CD14-positive monocyte (primary cell): ENCODE data around the gene IL17A. TPM values are rescaled to one million over a fixed set of nuclear protein-coding genes. Genes with fewer than 3 reads are reported as not detected.
"Not testable (repeated sequence)": the region's sequence is repeated elsewhere in the genome, so short reads cannot be mapped to it uniquely, and the experiment has no call there.

Experiments
- DNase-seq, 3 donors: peaks; one replicate each; pipeline ENCODE4 v3.0.0-alpha.2; 2011 to 2022
- H2AFZ ChIP-seq: 2 replicates; pipeline ENCODE4 v1.6.0; 2012; ENCODE audit warnings: mild to moderate bottlenecking, low read depth, low read length, inconsistent platforms; ENCODE audit not compliant: insufficient read depth, poor library complexity, severe bottlenecking
- H3K27ac ChIP-seq, 2 donors: 1 replicate in 1 of 2; 2 replicates in 1 of 2; pipeline ENCODE4 v1.5.1; 2012 to 2013; ENCODE audit warnings: low read length in 2 of 2, control low read depth in 1 of 2, inconsistent platforms in 1 of 2, low read depth in 1 of 2, mild to moderate bottlenecking in 1 of 2
- H3K27me3 ChIP-seq, 2 donors: one replicate each; pipeline versions ENCODE4 v1.6.0 to v1.6.1; 2011 to 2013; ENCODE audit warnings: low read length in 2 of 2; ENCODE audit not compliant: control insufficient read depth in 2 of 2, insufficient read depth in 2 of 2
- H3K36me3 ChIP-seq, 2 donors: replicated peaks in 1 of 2; 1 replicate in 1 of 2; 2 replicates in 1 of 2; pipeline versions ENCODE4 v1.5.1 to v1.6.1; 2012 to 2013; ENCODE audit warnings: low read length in 2 of 2, control low read depth in 1 of 2, inconsistent platforms in 1 of 2, mild to moderate bottlenecking in 1 of 2; ENCODE audit not compliant: insufficient read depth in 2 of 2, control insufficient read depth in 1 of 2
- H3K4me1 ChIP-seq, 2 donors: 1 replicate in 1 of 2; 2 replicates in 1 of 2; pipeline versions ENCODE4 v1.5.1 to v1.6.1; 2012 to 2013; ENCODE audit warnings: low read length in 2 of 2, control low read depth in 1 of 2, inconsistent platforms in 1 of 2, mild to moderate bottlenecking in 1 of 2, moderate library complexity in 1 of 2; ENCODE audit not compliant: insufficient read depth in 2 of 2, control insufficient read depth in 1 of 2
- H3K4me2 ChIP-seq: replicated peaks from 2 replicates; pipeline ENCODE3; 2012; ENCODE audit warnings: low read length, moderate library complexity, mild to moderate bottlenecking; ENCODE audit not compliant: poor library complexity, severe bottlenecking; ENCODE audit errors: extremely low read depth
- H3K4me3 ChIP-seq, 3 experiments: fragments of 200-600 bp in 1 of 3; sonication (generic) in 1 of 3; replicated peaks in 1 of 3; 1 replicate in 2 of 3; 2 replicates in 1 of 3; pipeline ENCODE4 v1.5.1; 2011 to 2013; ENCODE audit warnings: low read length in 3 of 3, mild to moderate bottlenecking in 3 of 3, control low read depth in 2 of 3, low read depth in 2 of 3, inconsistent platforms in 1 of 3, moderate library complexity in 1 of 3
- H3K79me2 ChIP-seq: 2 replicates; pipeline ENCODE4 v1.6.0; 2012; ENCODE audit warnings: mild to moderate bottlenecking, control low read depth, inconsistent platforms, low read length, moderate library complexity; ENCODE audit not compliant: insufficient read depth
- H3K9ac ChIP-seq: 2 replicates; pipeline ENCODE4 v1.6.0; 2017; ENCODE audit warnings: low read length, mild to moderate bottlenecking; ENCODE audit not compliant: insufficient read depth, poor library complexity, severe bottlenecking
- H3K9me3 ChIP-seq, 2 donors: replicated peaks in 1 of 2; 1 replicate in 1 of 2; 2 replicates in 1 of 2; pipeline versions ENCODE4 v1.5.1 to v1.6.1; 2012 to 2013; ENCODE audit warnings: low read length in 2 of 2, control low read depth in 1 of 2; ENCODE audit not compliant: control insufficient read depth in 1 of 2, insufficient read depth in 1 of 2
- H4K20me1 ChIP-seq: 2 replicates; pipeline ENCODE4 v1.6.0; 2012; ENCODE audit warnings: mild to moderate bottlenecking, low read length, control low read depth, moderate library complexity; ENCODE audit not compliant: insufficient read depth
- H3K27ac Mint-ChIP-seq, 7 donors: one replicate each; pipeline ENCODE4 v1.8.0; 2020; ENCODE audit warnings: mild to moderate bottlenecking in 7 of 7, mixed read lengths in 7 of 7, moderate library complexity in 6 of 7, inconsistent platforms in 2 of 7
- H3K27me3 Mint-ChIP-seq, 3 donors: one replicate each; pipeline ENCODE4 v1.8.0; 2021 to 2022; ENCODE audit warnings: low read depth in 3 of 3, mild to moderate bottlenecking in 3 of 3, mixed read lengths in 3 of 3, moderate library complexity in 3 of 3, inconsistent platforms in 1 of 3
- H3K36me3 Mint-ChIP-seq, 2 donors: one replicate each; pipeline ENCODE4 v1.8.0; 2020; ENCODE audit warnings: mixed read lengths in 2 of 2, inconsistent platforms in 1 of 2, mild to moderate bottlenecking in 1 of 2
- H3K4me1 Mint-ChIP-seq: one replicate; pipeline ENCODE4 v1.8.0; 2020; ENCODE audit warnings: mild to moderate bottlenecking, mixed read lengths
- H3K4me3 Mint-ChIP-seq, 2 donors: one replicate each; pipeline ENCODE4 v1.8.0; 2020; ENCODE audit warnings: mild to moderate bottlenecking in 2 of 2, mixed read lengths in 2 of 2, moderate library complexity in 1 of 2
- H3K9me3 Mint-ChIP-seq, 7 donors: one replicate each; pipeline ENCODE4 v1.8.0; 2020 to 2022; ENCODE audit warnings: mixed read lengths in 7 of 7, mild to moderate bottlenecking in 6 of 7, moderate library complexity in 6 of 7, inconsistent platforms in 2 of 7
- CTCF ChIP-seq: fragments of 200-600 bp; IDR thresholded peaks from one replicate; pipeline ENCODE4 v1.8.0; 2022; ENCODE audit warnings: antibody characterized with exemption, mild to moderate bottlenecking
- WGBS: methylation state at CpG from one replicate; pipeline ENCODE4 v1.1.5; 2013; ENCODE audit warnings: missing lambda C conversion rate; ENCODE audit not compliant: insufficient coverage; 5-methylcytosine and 5-hydroxymethylcytosine counted together
- intact Hi-C, 2 donors: fragments of 100-400 bp; cut with micrococcal nuclease; formaldehyde crosslinking; loops; one replicate each; pipeline versions ENCODE4 v1.15.0 to v1.15.1; 2023
- polyA plus RNA-seq, 3 donors: library from polyadenylated mRNA; depleted of rRNA in 1 of 3; unstranded in 2 of 3; stranded (reverse) in 1 of 3; fragments of 300-500 nt in 2 of 3; fragments of >200 nt in 1 of 3; fragmentation: Illumina TruSeq in 2 of 3; gene quantifications; 1 replicate in 2 of 3; 2 replicates in 1 of 3; pipeline ENCODE4 v1.2.3, GENCODE V29; 2012 to 2021

Gene IL17A
- polyA plus RNA-seq, 3 donors = not detected

- H3K79me2 ChIP-seq = no peaks in the 10 kb centered on the region
- H3K4me1 ChIP-seq = no peaks in the 10 kb centered on the region
- no peaks in the 10 kb centered on the region for H3K27me3 ChIP-seq
- no peak for TF ChIP-seq CTCF
- intact Hi-C loops = no loop called here
- no peak overlapping the region for H3K4me3 ChIP-seq
- no peaks in the 10 kb centered on the region for H4K20me1 ChIP-seq
- H3K36me3 ChIP-seq = no peaks in the 10 kb centered on the region
- no peak overlapping the region for H3K4me3 Mint-ChIP-seq
- no peak overlapping the region for H2AFZ ChIP-seq
- H3K9me3 Mint-ChIP-seq = peaks cover 14 to 29% (median 22%) of the 10 kb centered on the region in 7 donors
- peaks cover 0 to 1% (median 0%) of the 10 kb centered on the region in 3 donors for H3K27me3 Mint-ChIP-seq
- no peak for DNase-seq
- H3K27ac ChIP-seq = no peak overlapping the region
- peaks cover 13 to 20% of the 10 kb centered on the region in 2 donors for H3K9me3 ChIP-seq
- no peaks in the 10 kb centered on the region for H3K4me1 Mint-ChIP-seq
- no peak overlapping the region for H3K9ac ChIP-seq
- no CpG with 5 or more reads among the region's 2 CpGs for WGBS
- no peaks in the 10 kb centered on the region for H3K36me3 Mint-ChIP-seq
- H3K4me2 ChIP-seq = no peak overlapping the region
- H3K27ac Mint-ChIP-seq = no peak overlapping the region
Measured at GRCh38 chr6:52195886-52196285, 9.7 kb downstream of the IL17A start.

DNA sequence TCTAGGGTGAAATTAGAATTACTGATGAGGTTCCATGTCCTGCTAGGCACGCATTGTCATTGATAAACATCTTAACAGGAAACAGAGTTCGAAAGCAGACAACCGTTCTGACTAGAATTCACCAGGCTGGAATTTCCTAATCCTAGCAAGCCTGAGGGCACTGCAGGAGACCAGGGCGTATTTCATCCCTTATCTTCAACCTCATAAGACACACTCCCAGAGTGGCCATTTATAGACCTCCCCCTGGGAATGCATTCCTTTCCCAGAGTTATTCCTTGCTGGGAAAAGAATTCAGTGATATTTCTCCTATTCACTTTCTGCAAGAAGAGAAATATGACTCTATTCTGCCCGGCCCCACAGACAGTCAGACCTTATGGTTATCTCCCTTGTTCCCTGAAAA, 13.9 kb downstream of the IL17A start:
- H3K4me3 Mint-ChIP-seq, DNase-seq, H4K20me1 ChIP-seq, H3K27me3 Mint-ChIP-seq, H3K27ac ChIP-seq, H3K27ac Mint-ChIP-seq, intact Hi-C loops, H3K4me1 ChIP-seq, H3K79me2 ChIP-seq, H3K4me3 ChIP-seq, H3K36me3 Mint-ChIP-seq, H3K4me1 Mint-ChIP-seq, H3K9ac ChIP-seq, H3K36me3 ChIP-seq, H3K4me2 ChIP-seq, H2AFZ ChIP-seq, H3K27me3 ChIP-seq: not testable (repeated sequence)
- H3K9me3 ChIP-seq = peaks cover 13 to 24% of the 10 kb centered on the region in 2 donors
- 42% methylated on average over 3 of the region's 5 CpGs for WGBS
- H3K9me3 Mint-ChIP-seq = peaks cover 16 to 31% (median 27%) of the 10 kb centered on the region in 7 donors
